ENCODE data around the gene PHIP.

PHIP gene

GRCh38 chr6:79030511-79030910 lies 47.5 kb downstream of the PHIP start:
- TF ChIP-seq PAX5 (IDR thresholded peaks at IDR 0.05; ENCODE audit: insufficient read depth, low read length, severe bottlenecking) (no peak), POU2F2 (IDR thresholded peaks at IDR 0.05; ENCODE audit: low read depth, low read length) (no peak), POLR2A (IDR thresholded peaks at IDR 0.05; ENCODE audit: low read depth, low read length) (no peak), POLR2AphosphoS5 (IDR thresholded peaks at IDR 0.05; ENCODE audit: low read depth, low read length) (no peak), TAF1 (IDR thresholded peaks at IDR 0.05; ENCODE audit: low read depth, low read length) (no peak), SPI1 (IDR thresholded peaks at IDR 0.05; ENCODE audit: low read depth, low read length) (no peak)
- no peak for FAIRE-seq
- DNase-seq (ENCODE audit: insufficient read length, low spot score) = no peak

- DNase-seq (ENCODE audit: insufficient read length, low spot score) (no peak), FAIRE-seq (no peak)
- TF ChIP-seq POLR2A (IDR thresholded peaks at IDR 0.05; ENCODE audit: low read depth, low read length) = no peak
- TF ChIP-seq PAX5 (IDR thresholded peaks at IDR 0.05; ENCODE audit: insufficient read depth, low read length, severe bottlenecking) = no peak
- no peak for TF ChIP-seq SPI1 (IDR thresholded peaks at IDR 0.05; ENCODE audit: low read depth, low read length)
- TF ChIP-seq TAF1 (IDR thresholded peaks at IDR 0.05; ENCODE audit: low read depth, low read length) = no peak
- TF ChIP-seq POLR2AphosphoS5 (IDR thresholded peaks at IDR 0.05; ENCODE audit: low read depth, low read length) = no peak
- no peak for TF ChIP-seq POU2F2 (IDR thresholded peaks at IDR 0.05; ENCODE audit: low read depth, low read length)
Measured at GRCh38 chr6:79030023-79030422, 48.0 kb downstream of the PHIP start.

GRCh38 chr6:79028641-79029314 lies 49.3 kb downstream of the PHIP start:
- no peak for DNase-seq (ENCODE audit: insufficient read length, low spot score)
- no peak for TF ChIP-seq SPI1 (IDR thresholded peaks at IDR 0.05; ENCODE audit: low read depth, low read length)
- no peak for TF ChIP-seq POU2F2 (IDR thresholded peaks at IDR 0.05; ENCODE audit: low read depth, low read length)
- TF ChIP-seq POLR2A (IDR thresholded peaks at IDR 0.05; ENCODE audit: low read depth, low read length) = no peak
- TF ChIP-seq PAX5 (IDR thresholded peaks at IDR 0.05; ENCODE audit: insufficient read depth, low read length, severe bottlenecking) = no peak
- no peak for TF ChIP-seq POLR2AphosphoS5 (IDR thresholded peaks at IDR 0.05; ENCODE audit: low read depth, low read length)
- TF ChIP-seq TAF1 (IDR thresholded peaks at IDR 0.05; ENCODE audit: low read depth, low read length) = no peak
- no peak for FAIRE-seq

- FAIRE-seq (no peak), DNase-seq (ENCODE audit: insufficient read length, low spot score) (no peak)
- no peak for TF ChIP-seq SPI1 (IDR thresholded peaks at IDR 0.05; ENCODE audit: low read depth, low read length)
- TF ChIP-seq POLR2A (IDR thresholded peaks at IDR 0.05; ENCODE audit: low read depth, low read length) = no peak
- TF ChIP-seq PAX5 (IDR thresholded peaks at IDR 0.05; ENCODE audit: insufficient read depth, low read length, severe bottlenecking) = no peak
- no peak for TF ChIP-seq POU2F2 (IDR thresholded peaks at IDR 0.05; ENCODE audit: low read depth, low read length)
- TF ChIP-seq TAF1 (IDR thresholded peaks at IDR 0.05; ENCODE audit: low read depth, low read length) = no peak
Measured at GRCh38 chr6:79011940-79012339, 66.1 kb downstream of the PHIP start.

- no peak for FAIRE-seq
- TF ChIP-seq TAF1 (IDR thresholded peaks at IDR 0.05; ENCODE audit: low read depth, low read length) = no peak
- no peak for TF ChIP-seq SPI1 (IDR thresholded peaks at IDR 0.05; ENCODE audit: low read depth, low read length)
- no peak for TF ChIP-seq PAX5 (IDR thresholded peaks at IDR 0.05; ENCODE audit: insufficient read depth, low read length, severe bottlenecking)
- no peak for TF ChIP-seq POU2F2 (IDR thresholded peaks at IDR 0.05; ENCODE audit: low read depth, low read length)
- TF ChIP-seq POLR2A (IDR thresholded peaks at IDR 0.05; ENCODE audit: low read depth, low read length) = no peak
- no peak for TF ChIP-seq POLR2AphosphoS5 (IDR thresholded peaks at IDR 0.05; ENCODE audit: low read depth, low read length)
- DNase-seq (ENCODE audit: insufficient read length, low spot score) = no peak
Measured at GRCh38 chr6:79010422-79010821, 67.6 kb downstream of the PHIP start.

- DNase-seq (ENCODE audit: insufficient read length, low spot score) (no peak), FAIRE-seq (no peak)
- no peak for TF ChIP-seq POLR2A (IDR thresholded peaks at IDR 0.05; ENCODE audit: low read depth, low read length)
- no peak for TF ChIP-seq TAF1 (IDR thresholded peaks at IDR 0.05; ENCODE audit: low read depth, low read length)
- TF ChIP-seq POLR2AphosphoS5 (IDR thresholded peaks at IDR 0.05; ENCODE audit: low read depth, low read length) = no peak
- TF ChIP-seq POU2F2 (IDR thresholded peaks at IDR 0.05; ENCODE audit: low read depth, low read length) = no peak
- TF ChIP-seq SPI1 (IDR thresholded peaks at IDR 0.05; ENCODE audit: low read depth, low read length) = no peak
- TF ChIP-seq PAX5 (IDR thresholded peaks at IDR 0.05; ENCODE audit: insufficient read depth, low read length, severe bottlenecking) = no peak
Measured at GRCh38 chr6:79009819-79010218, 68.2 kb downstream of the PHIP start.

- FAIRE-seq (no peak), DNase-seq (ENCODE audit: insufficient read length, low spot score) (no peak)
- no peak for TF ChIP-seq TAF1 (IDR thresholded peaks at IDR 0.05; ENCODE audit: low read depth, low read length)
- no peak for TF ChIP-seq POLR2A (IDR thresholded peaks at IDR 0.05; ENCODE audit: low read depth, low read length)
- TF ChIP-seq PAX5 (IDR thresholded peaks at IDR 0.05; ENCODE audit: insufficient read depth, low read length, severe bottlenecking) = no peak
- no peak for TF ChIP-seq POLR2AphosphoS5 (IDR thresholded peaks at IDR 0.05; ENCODE audit: low read depth, low read length)
- TF ChIP-seq POU2F2 (IDR thresholded peaks at IDR 0.05; ENCODE audit: low read depth, low read length) = no peak
- TF ChIP-seq SPI1 (IDR thresholded peaks at IDR 0.05; ENCODE audit: low read depth, low read length) = no peak
Measured at GRCh38 chr6:79005497-79005896, 72.6 kb downstream of the PHIP start.

GRCh38 chr6:79005024-79005423 lies 73.0 kb downstream of the PHIP start:
- no peak for DNase-seq (ENCODE audit: insufficient read length, low spot score)
- no peak for FAIRE-seq
- TF ChIP-seq SPI1 (IDR thresholded peaks at IDR 0.05; ENCODE audit: low read depth, low read length) (no peak), PAX5 (IDR thresholded peaks at IDR 0.05; ENCODE audit: insufficient read depth, low read length, severe bottlenecking) (no peak), POU2F2 (IDR thresholded peaks at IDR 0.05; ENCODE audit: low read depth, low read length) (no peak), TAF1 (IDR thresholded peaks at IDR 0.05; ENCODE audit: low read depth, low read length) (no peak), POLR2A (IDR thresholded peaks at IDR 0.05; ENCODE audit: low read depth, low read length) (no peak), POLR2AphosphoS5 (IDR thresholded peaks at IDR 0.05; ENCODE audit: low read depth, low read length) (no peak)

- no peak for FAIRE-seq
- no peak for DNase-seq (ENCODE audit: insufficient read length, low spot score)
- TF ChIP-seq POLR2A (IDR thresholded peaks at IDR 0.05; ENCODE audit: low read depth, low read length) = no peak
- no peak for TF ChIP-seq POU2F2 (IDR thresholded peaks at IDR 0.05; ENCODE audit: low read depth, low read length)
- TF ChIP-seq PAX5 (IDR thresholded peaks at IDR 0.05; ENCODE audit: insufficient read depth, low read length, severe bottlenecking) = no peak
- TF ChIP-seq SPI1 (IDR thresholded peaks at IDR 0.05; ENCODE audit: low read depth, low read length) = no peak
- no peak for TF ChIP-seq POLR2AphosphoS5 (IDR thresholded peaks at IDR 0.05; ENCODE audit: low read depth, low read length)
Measured at GRCh38 chr6:79004239-79004638, 73.8 kb downstream of the PHIP start.

- DNase-seq (ENCODE audit: insufficient read length, low spot score) (no peak), FAIRE-seq (no peak)
- TF ChIP-seq PAX5 (IDR thresholded peaks at IDR 0.05; ENCODE audit: insufficient read depth, low read length, severe bottlenecking) (no peak), POLR2A (IDR thresholded peaks at IDR 0.05; ENCODE audit: low read depth, low read length) (no peak), POU2F2 (IDR thresholded peaks at IDR 0.05; ENCODE audit: low read depth, low read length) (no peak), SPI1 (IDR thresholded peaks at IDR 0.05; ENCODE audit: low read depth, low read length) (no peak), TAF1 (IDR thresholded peaks at IDR 0.05; ENCODE audit: low read depth, low read length) (no peak), POLR2AphosphoS5 (IDR thresholded peaks at IDR 0.05; ENCODE audit: low read depth, low read length) (no peak)
Measured at GRCh38 chr6:79001415-79001814, 76.6 kb downstream of the PHIP start.
